Karpas-422 (cell line): ENCODE measurements around the gene ANKHD1. TPM values are rescaled to one million over a fixed set of nuclear protein-coding genes. Genes with fewer than 3 reads are reported as not detected.

ENCODE experiments used
- DNase-seq: peaks from one replicate; pipeline ENCODE4 v3.0.0-alpha.2; 2015
- H2AFZ ChIP-seq: fragments of 200-600 bp; sonication (generic); 2 replicates; pipeline ENCODE4 v1.6.1; 2014; ENCODE audit warnings: antibody characterized with exemption, low read length, mixed read lengths
- H3K27ac ChIP-seq: fragments of 200-600 bp; sonication (generic); 2 replicates; pipeline ENCODE4 v1.5.1; 2014; ENCODE audit warnings: mild to moderate bottlenecking, low read length, moderate library complexity
- H3K27me3 ChIP-seq: fragments of 200-600 bp; sonication (generic); 2 replicates; pipeline ENCODE4 v1.6.1; 2014; ENCODE audit warnings: low read length, mixed read lengths
- H3K36me3 ChIP-seq: fragments of 200-600 bp; sonication (generic); 2 replicates; pipeline ENCODE4 v1.6.1; 2014; ENCODE audit warnings: low read length, mixed read lengths; ENCODE audit not compliant: insufficient read depth
- H3K4me1 ChIP-seq: fragments of 200-600 bp; sonication (generic); 2 replicates; pipeline ENCODE4 v1.6.1; 2014; ENCODE audit warnings: mild to moderate bottlenecking, low read length, mixed read lengths
- H3K4me2 ChIP-seq: fragments of 200-600 bp; sonication (generic); 2 replicates; pipeline ENCODE4 v1.6.1; 2014; ENCODE audit warnings: low read length, low read depth, mild to moderate bottlenecking; ENCODE audit not compliant: poor library complexity, severe bottlenecking
- H3K4me3 ChIP-seq: fragments of 200-600 bp; sonication (generic); 2 replicates; pipeline ENCODE4 v1.5.1; 2014; ENCODE audit warnings: mild to moderate bottlenecking, antibody characterized with exemption, low read length, mixed read lengths
- H3K79me2 ChIP-seq: fragments of 200-600 bp; sonication (generic); 2 replicates; pipeline ENCODE4 v1.6.1; 2014; ENCODE audit warnings: mild to moderate bottlenecking, low read length, mixed read lengths
- H3K9ac ChIP-seq: fragments of 200-600 bp; sonication (generic); 2 replicates; pipeline ENCODE4 v1.6.0; 2014; ENCODE audit warnings: low read length
- H3K9me2 ChIP-seq: fragments of 200-600 bp; sonication (generic), shearing (Covaris generic); replicated peaks from 2 replicates; pipeline ENCODE4 v1.6.0; 2014; ENCODE audit warnings: mild to moderate bottlenecking, low read length, moderate library complexity; ENCODE audit not compliant: insufficient read depth
- H3K9me3 ChIP-seq: fragments of 300-700, 200-600 bp; sonication (generic); 2 replicates; pipeline ENCODE4 v1.6.1; 2014; ENCODE audit warnings: low read length, mixed read lengths
- H4K20me1 ChIP-seq: fragments of 200-600 bp; sonication (generic); 2 replicates; pipeline ENCODE4 v1.6.1; 2014; ENCODE audit warnings: mild to moderate bottlenecking, antibody characterized with exemption, low read length, low read depth; ENCODE audit not compliant: insufficient read depth
- total RNA-seq: library from RNA; depleted of rRNA; stranded (reverse); fragments of >200 nt; shearing (Covaris generic); gene quantifications from 2 replicates; pipeline ENCODE4 v1.2.3, GENCODE V29; 2014; ENCODE audit warnings: low replicate concordance

The ANKHD1 gene
- total RNA-seq, 1 experiment from 2014 or later, result 110 TPM

GRCh38 chr5:140553657-140554056, 152.0 kb downstream of the ANKHD1 start:
- H3K9ac ChIP-seq, result no peak overlapping the region
- H3K4me2 ChIP-seq, result no peak overlapping the region
- DNase-seq, result no peak
- H3K27ac ChIP-seq, result no peak overlapping the region
- peaks cover 43% of the 10 kb centered on the region for H3K36me3 ChIP-seq
- no peaks in the 10 kb centered on the region for H4K20me1 ChIP-seq
- peaks cover 46% of the 10 kb centered on the region for H3K4me1 ChIP-seq
- no peak overlapping the region for H3K4me3 ChIP-seq
- no peaks in the 10 kb centered on the region for H3K9me2 ChIP-seq
- peaks cover 66% of the 10 kb centered on the region for H3K79me2 ChIP-seq
- H3K9me3 ChIP-seq, result no peaks in the 10 kb centered on the region
- H3K27me3 ChIP-seq, result no peaks in the 10 kb centered on the region
- H2AFZ ChIP-seq, result no peak overlapping the region

- H3K9ac ChIP-seq, result no peak overlapping the region
- H3K4me1 ChIP-seq, result peaks cover 46% of the 10 kb centered on the region
- no peaks in the 10 kb centered on the region for H4K20me1 ChIP-seq
- no peak for DNase-seq
- peaks cover 35% of the 10 kb centered on the region for H3K36me3 ChIP-seq
- peaks cover 59% of the 10 kb centered on the region for H3K79me2 ChIP-seq
- no peak overlapping the region for H3K4me3 ChIP-seq
- no peaks in the 10 kb centered on the region for H3K9me2 ChIP-seq
- peak overlapping the region; percentile 86 for H3K4me2 ChIP-seq
- H3K27ac ChIP-seq, result no peak overlapping the region
- H2AFZ ChIP-seq, result no peak overlapping the region
- H3K9me3 ChIP-seq, result no peaks in the 10 kb centered on the region
- H3K27me3 ChIP-seq, result no peaks in the 10 kb centered on the region
Observed at GRCh38 chr5:140554454-140554853, 152.8 kb downstream of the ANKHD1 start.

- Histone ChIP-seq H2AFZ (no peak overlapping the region), H3K4me2 (peak overlapping the region; percentile 86), H3K9ac (peak overlapping the region; percentile 92), H3K27me3 (no peaks in the 10 kb centered on the region), H3K4me1 (peaks cover 47% of the 10 kb centered on the region), H4K20me1 (no peaks in the 10 kb centered on the region), H3K79me2 (peaks cover 59% of the 10 kb centered on the region), H3K9me3 (no peaks in the 10 kb centered on the region), H3K4me3 (peak overlapping the region; percentile 89), H3K9me2 (no peaks in the 10 kb centered on the region), H3K36me3 (peaks cover 25% of the 10 kb centered on the region; the same call in 1 of the 2 replicates), H3K27ac (peak overlapping the region; percentile 72)
- DNase-seq, result peak; percentile 56
Observed at GRCh38 chr5:140555747-140556312, 154.2 kb downstream of the ANKHD1 start.

GRCh38 chr5:140556438-140556837, 154.8 kb downstream of the ANKHD1 start:
- H3K4me3 ChIP-seq, result peak overlapping the region; percentile 89
- peaks cover 56% of the 10 kb centered on the region for H3K79me2 ChIP-seq

GRCh38 chr5:140557136-140557805, 155.6 kb downstream of the ANKHD1 start, which contains the start of gene SRA1:
Gene SRA1, minus strand, starts transcription at chr5:140557473. Its CDS starts 21 bp downstream, at chr5:140557452.
- H3K4me2 ChIP-seq, result peak within 1 kb of the TSS; percentile 86
- H3K36me3 ChIP-seq, result peaks cover 16% of the 10 kb centered on the region; the same call in 1 of the 2 replicates
- peak within 1 kb of the TSS; percentile 72 for H3K27ac ChIP-seq
- peaks cover 49% of the 10 kb centered on the region for H3K79me2 ChIP-seq
- DNase-seq, result peak; percentile 96
- no peaks in the 10 kb centered on the region for H3K27me3 ChIP-seq
- H3K9me3 ChIP-seq, result no peaks in the 10 kb centered on the region
- peak within 1 kb of the TSS; percentile 89 for H3K4me3 ChIP-seq
- no peaks in the 10 kb centered on the region for H4K20me1 ChIP-seq
- H3K4me1 ChIP-seq, result peaks cover 47% of the 10 kb centered on the region
- no peaks in the 10 kb centered on the region for H3K9me2 ChIP-seq
- H3K9ac ChIP-seq, result peak within 1 kb of the TSS; percentile 92
- H2AFZ ChIP-seq, result peak within 1 kb of the TSS; percentile 64; the same call in 1 of the 2 replicates

More at GRCh38 chr5:140556438-140556837, 154.8 kb downstream of the ANKHD1 start:
- H3K27ac ChIP-seq, result peak overlapping the region; percentile 72
- H2AFZ ChIP-seq, result no peak overlapping the region
- peak overlapping the region; percentile 92 for H3K9ac ChIP-seq
- no peaks in the 10 kb centered on the region for H3K9me2 ChIP-seq
- peak; percentile 70 for DNase-seq
- H4K20me1 ChIP-seq, result no peaks in the 10 kb centered on the region
- H3K9me3 ChIP-seq, result no peaks in the 10 kb centered on the region
- H3K36me3 ChIP-seq, result peaks cover 23% of the 10 kb centered on the region; the same call in 1 of the 2 replicates
- peak overlapping the region; percentile 86 for H3K4me2 ChIP-seq
- H3K4me1 ChIP-seq, result peaks cover 47% of the 10 kb centered on the region
- no peaks in the 10 kb centered on the region for H3K27me3 ChIP-seq

GRCh38 chr5:140557965-140558364, 156.3 kb downstream of the ANKHD1 start:
- Histone ChIP-seq H3K4me1 (peaks cover 51% of the 10 kb centered on the region), H3K79me2 (peaks cover 50% of the 10 kb centered on the region), H3K4me2 (peak overlapping the region; percentile 86), H3K9me2 (no peaks in the 10 kb centered on the region), H3K9ac (peak overlapping the region; percentile 92), H4K20me1 (no peaks in the 10 kb centered on the region), H3K9me3 (no peaks in the 10 kb centered on the region), H3K27me3 (no peaks in the 10 kb centered on the region), H3K4me3 (peak overlapping the region; percentile 89), H3K36me3 (peaks cover 13% of the 10 kb centered on the region; the same call in 1 of the 2 replicates), H2AFZ (no peak overlapping the region), H3K27ac (peak overlapping the region; percentile 32)
- peak; percentile 51 for DNase-seq

GRCh38 chr5:140558542-140558941, 156.9 kb downstream of the ANKHD1 start:
- Histone ChIP-seq H3K9me2 (no peaks in the 10 kb centered on the region), H3K79me2 (peaks cover 49% of the 10 kb centered on the region), H3K9me3 (no peaks in the 10 kb centered on the region), H2AFZ (no peak overlapping the region), H3K4me2 (no peak overlapping the region), H4K20me1 (no peaks in the 10 kb centered on the region), H3K27me3 (no peaks in the 10 kb centered on the region), H3K4me1 (peaks cover 53% of the 10 kb centered on the region), H3K9ac (peak overlapping the region; percentile 92; the same call in 1 of the 2 replicates), H3K27ac (no peak overlapping the region), H3K36me3 (peaks cover 7% of the 10 kb centered on the region; the same call in 1 of the 2 replicates), H3K4me3 (no peak overlapping the region)
- DNase-seq, result no peak

- H3K4me2 ChIP-seq, result no peak overlapping the region
- no peak overlapping the region for H3K4me3 ChIP-seq
- H4K20me1 ChIP-seq, result no peaks in the 10 kb centered on the region
- H3K79me2 ChIP-seq, result peaks cover 46% of the 10 kb centered on the region
- no peaks in the 10 kb centered on the region for H3K9me2 ChIP-seq
- H3K4me1 ChIP-seq, result peaks cover 46% of the 10 kb centered on the region
- no peak for DNase-seq
- H3K27me3 ChIP-seq, result no peaks in the 10 kb centered on the region
- 0 out of 2 replicates have a peak, but pooled peaks cover 3% of the 10 kb centered on the region for H3K36me3 ChIP-seq
- no peak overlapping the region for H3K27ac ChIP-seq
- H3K9ac ChIP-seq, result no peak overlapping the region
- H3K9me3 ChIP-seq, result no peaks in the 10 kb centered on the region
- H2AFZ ChIP-seq, result no peak overlapping the region
Observed at GRCh38 chr5:140560227-140560626, 158.6 kb downstream of the ANKHD1 start.
